Measurements from ENCODE around the gene BBS12.

Gene BBS12

GRCh38 chr4:122692641-122693520 is 39.6 kb upstream of the BBS12 start:
- DNase-seq (ENCODE audit: low spot score), result no peak
- Histone ChIP-seq H3K4me3 (no peak overlapping the region), H3K27ac (no peak overlapping the region)
- no peak for TF ChIP-seq CTCF (IDR thresholded peaks at IDR 0.05)

- Histone ChIP-seq H3K4me3 (no peak overlapping the region), H3K27ac (no peak overlapping the region)
- TF ChIP-seq CTCF (IDR thresholded peaks at IDR 0.05), result no peak
- no peak for DNase-seq (ENCODE audit: low spot score)
These were observed 37.3 kb upstream of the BBS12 start for GRCh38 chr4:122695226-122695625.

- H3K27ac ChIP-seq, result no peak overlapping the region
- no peak for DNase-seq (ENCODE audit: low spot score)
- no peak for TF ChIP-seq CTCF (IDR thresholded peaks at IDR 0.05)
These were observed 32.3 kb upstream of the BBS12 start for GRCh38 chr4:122700178-122700725.

GRCh38 chr4:122701061-122701460 is 31.4 kb upstream of the BBS12 start:
- H3K4me3 ChIP-seq, result no peak overlapping the region
- TF ChIP-seq CTCF (IDR thresholded peaks at IDR 0.05), result no peak

More at GRCh38 chr4:122700178-122700725, 32.3 kb upstream of the BBS12 start:
- H3K4me3 ChIP-seq, result no peak overlapping the region

GRCh38 chr4:122701965-122702364 is 30.5 kb upstream of the BBS12 start:
- H3K4me3 ChIP-seq, result no peak overlapping the region
- TF ChIP-seq CTCF (IDR thresholded peaks at IDR 0.05), result no peak
- no peak overlapping the region for H3K27ac ChIP-seq
- DNase-seq (ENCODE audit: low spot score), result no peak

More at GRCh38 chr4:122701061-122701460, 31.4 kb upstream of the BBS12 start:
- H3K27ac ChIP-seq, result no peak overlapping the region
- DNase-seq (ENCODE audit: low spot score), result no peak

GRCh38 chr4:122702939-122703338 is 29.6 kb upstream of the BBS12 start:
- Histone ChIP-seq H3K27ac (no peak overlapping the region), H3K4me3 (no peak overlapping the region)
- DNase-seq (ENCODE audit: low spot score), result no peak
- TF ChIP-seq CTCF (IDR thresholded peaks at IDR 0.05), result no peak

GRCh38 chr4:122703868-122704267 is 28.6 kb upstream of the BBS12 start:
- DNase-seq (ENCODE audit: low spot score), result no peak
- no peak overlapping the region for H3K4me3 ChIP-seq
- TF ChIP-seq CTCF (IDR thresholded peaks at IDR 0.05), result no peak
- H3K27ac ChIP-seq, result no peak overlapping the region

Measured in coronary artery (tissue), 2 donors.